H1 (cell line): ENCODE measurements around the gene TAF8. TPM values are rescaled to one million over a fixed set of nuclear protein-coding genes. Genes with fewer than 3 reads are reported as not detected.

ENCODE experiments used
- CTCF ChIA-PET: fragments of 300-600 bp; sonication (Branson Sonifier 250); formaldehyde crosslinking; loops from one replicate; lab custom pipeline; 2021; ENCODE audit not compliant: partially characterized antibody; lab: Charles Lee
- POLR2A ChIA-PET: fragments of 300-600 bp; sonication (Branson Sonifier 250); formaldehyde crosslinking; loops from one replicate; lab custom pipeline; 2021; ENCODE audit warnings: inconsistent platforms; ENCODE audit not compliant: partially characterized antibody; lab: Charles Lee
- DNase-seq, 2 experiments: peaks; one replicate each; pipeline versions ENCODE4 v3.0.0 to v3.0.0-alpha.2; 2010 to 2022; ENCODE audit warnings: low spot score in 2 of 2, low read depth in 1 of 2, mixed read lengths in 1 of 2
- FAIRE-seq: peaks from 2 replicates; lab custom pipeline; 2011; peaks lifted over from hg19 to GRCh38; lab: Jason Lieb, UNC
- H2AFZ ChIP-seq: 2 replicates; pipeline ENCODE4 v1.8.1; 2012; ENCODE audit warnings: low read length, inconsistent platforms
- H2AK5ac ChIP-seq: 2 replicates; pipeline ENCODE4 v1.6.1; 2013; ENCODE audit warnings: low read depth, low read length
- H2BK120ac ChIP-seq: replicated peaks from 2 replicates; pipeline ENCODE3; 2013; ENCODE audit warnings: low read depth, low read length, inconsistent platforms
- H2BK12ac ChIP-seq: 2 replicates; pipeline ENCODE4 v1.6.1; 2013; ENCODE audit warnings: low read depth, low read length
- H2BK15ac ChIP-seq: 2 replicates; pipeline ENCODE4 v1.6.1; 2013; ENCODE audit warnings: low read length
- H2BK20ac ChIP-seq: 2 replicates; pipeline ENCODE4 v1.6.1; 2013; ENCODE audit warnings: low read length
- H2BK5ac ChIP-seq: 2 replicates; pipeline ENCODE4 v1.6.1; 2013; ENCODE audit warnings: low read depth, low read length
- H3K14ac ChIP-seq: 2 replicates; pipeline ENCODE4 v1.6.1; 2013; ENCODE audit warnings: inconsistent platforms; ENCODE audit not compliant: insufficient read length
- H3K18ac ChIP-seq: 2 replicates; pipeline ENCODE4 v1.6.1; 2013; ENCODE audit warnings: low read length; ENCODE audit errors: extremely low read depth
- H3K23ac ChIP-seq: 2 replicates; pipeline ENCODE4 v1.6.1; 2013; ENCODE audit warnings: inconsistent platforms; ENCODE audit not compliant: insufficient read length
- H3K23me2 ChIP-seq: 2 replicates; pipeline ENCODE4 v1.6.1; 2013; ENCODE audit warnings: low read depth, low read length
- H3K27ac ChIP-seq: 2 replicates; pipeline ENCODE4 v1.6.1; 2011; ENCODE audit warnings: low read depth, low read length, inconsistent platforms
- H3K27me3 ChIP-seq, 4 experiments: replicated peaks in 1 of 4; 1 replicate in 1 of 4; 2 replicates in 3 of 4; pipeline versions ENCODE4 v1.6.1 to v1.8.1; 2011 to 2013; ENCODE audit warnings: low read length in 3 of 4, mild to moderate bottlenecking in 3 of 4, inconsistent platforms in 2 of 4, mixed read lengths in 2 of 4, moderate library complexity in 1 of 4; ENCODE audit not compliant: control insufficient read depth in 3 of 4, insufficient read depth in 3 of 4; ENCODE audit errors: extremely low read depth in 1 of 4
- H3K36me3 ChIP-seq, 4 experiments: 2 replicates each; pipeline versions ENCODE4 v1.6.1 to v1.8.1; 2011 to 2013; ENCODE audit warnings: mild to moderate bottlenecking in 4 of 4, low read length in 3 of 4, moderate library complexity in 2 of 4, control low read depth in 1 of 4, inconsistent platforms in 1 of 4; ENCODE audit not compliant: insufficient read depth in 4 of 4, control insufficient read depth in 2 of 4
- H3K4ac ChIP-seq: replicated peaks from 2 replicates; pipeline ENCODE3; 2013; ENCODE audit warnings: low read length, low read depth, mixed read lengths, inconsistent platforms; ENCODE audit not compliant: insufficient read length
- H3K4me1 ChIP-seq, 4 experiments: replicated peaks in 1 of 4; 1 replicate in 1 of 4; 2 replicates in 3 of 4; pipeline versions ENCODE4 v1.6.1 to v1.8.1; 2011 to 2013; ENCODE audit warnings: low read length in 3 of 4, inconsistent platforms in 2 of 4, mixed read lengths in 1 of 4; ENCODE audit not compliant: insufficient read depth in 4 of 4, control insufficient read depth in 3 of 4
- H3K4me2 ChIP-seq, 2 experiments: 2 replicates each; pipeline versions ENCODE4 v1.6.1 to v1.8.1; 2011 to 2013; ENCODE audit warnings: low read depth in 2 of 2, low read length in 2 of 2, control low read depth in 1 of 2, inconsistent platforms in 1 of 2, mild to moderate bottlenecking in 1 of 2; ENCODE audit not compliant: insufficient read depth in 1 of 2
- H3K4me3 ChIP-seq, 4 experiments: fragments of 200-600, 300-600 bp in 1 of 4; sonication (generic), shearing (Covaris generic), sonication (Bioruptor Twin) in 1 of 4; 2 replicates each; pipeline versions ENCODE4 v1.5.1 to v1.8.1; 2011 to 2016; ENCODE audit warnings: low read length in 4 of 4, low read depth in 3 of 4, control low read depth in 2 of 4, inconsistent platforms in 2 of 4, mild to moderate bottlenecking in 2 of 4, mixed read lengths in 1 of 4, moderate library complexity in 1 of 4; ENCODE audit not compliant: insufficient read depth in 2 of 4; ENCODE audit errors: extremely low read depth in 1 of 4
- H3K56ac ChIP-seq: replicated peaks from 2 replicates; pipeline ENCODE3; 2013; ENCODE audit warnings: low read depth, mild to moderate bottlenecking, mixed read lengths, low read length, inconsistent platforms; ENCODE audit not compliant: insufficient read length
- H3K79me1 ChIP-seq: 2 replicates; pipeline ENCODE4 v1.6.1; 2013; ENCODE audit warnings: low read depth, low read length, control low read depth
- H3K79me2 ChIP-seq, 2 experiments: 2 replicates each; pipeline versions ENCODE4 v1.6.1 to v1.8.1; 2012 to 2013; ENCODE audit warnings: low read length in 2 of 2, mild to moderate bottlenecking in 2 of 2, inconsistent platforms in 1 of 2; ENCODE audit not compliant: insufficient read depth in 2 of 2, control insufficient read depth in 1 of 2
- H3K9ac ChIP-seq, 4 experiments: replicated peaks in 1 of 4; 1 replicate in 1 of 4; 2 replicates in 3 of 4; pipeline versions ENCODE4 v1.6.1 to v1.8.1; 2011 to 2013; ENCODE audit warnings: low read depth in 3 of 4, low read length in 3 of 4, control low read depth in 2 of 4, mild to moderate bottlenecking in 2 of 4, moderate library complexity in 2 of 4, inconsistent platforms in 1 of 4; ENCODE audit errors: extremely low read depth in 1 of 4
- H3K9me3 ChIP-seq, 2 experiments: 2 replicates each; pipeline versions ENCODE4 v1.6.1 to v1.8.1; 2012 to 2013; ENCODE audit warnings: mild to moderate bottlenecking in 2 of 2, moderate library complexity in 2 of 2, control low read depth in 1 of 2, inconsistent platforms in 1 of 2, low read depth in 1 of 2, low read length in 1 of 2, mixed read lengths in 1 of 2; ENCODE audit not compliant: insufficient read depth in 2 of 2
- H4K20me1 ChIP-seq, 2 experiments: replicated peaks in 1 of 2; 2 replicates each; pipeline versions ENCODE3 to v1.8.1; 2011 to 2013; ENCODE audit warnings: inconsistent platforms in 2 of 2, low read length in 2 of 2, mild to moderate bottlenecking in 1 of 2; ENCODE audit not compliant: insufficient read depth in 2 of 2, control insufficient read depth in 1 of 2
- H4K5ac ChIP-seq: 2 replicates; pipeline ENCODE4 v1.6.1; 2013; ENCODE audit warnings: low read length, low read depth, mixed read lengths, inconsistent platforms; ENCODE audit not compliant: insufficient read length
- H4K8ac ChIP-seq: 2 replicates; pipeline ENCODE4 v1.8.0; 2013; ENCODE audit warnings: mild to moderate bottlenecking, moderate library complexity, low read length, inconsistent platforms; ENCODE audit not compliant: insufficient read depth; ENCODE audit errors: extremely low read depth
- H4K91ac ChIP-seq: replicated peaks from 2 replicates; pipeline ENCODE3; 2013; ENCODE audit warnings: low read length, mixed read lengths, inconsistent platforms; ENCODE audit not compliant: insufficient read length
- BRCA1 ChIP-seq: IDR thresholded peaks from 2 replicates; pipeline ENCODE4 v1.6.1; 2012; ENCODE audit warnings: low read depth, low read length, improper control_type of control experiment
- CEBPB ChIP-seq: IDR thresholded peaks from 2 replicates; pipeline ENCODE4 v1.6.1; 2012; ENCODE audit warnings: low read depth, low read length
- CHD1 ChIP-seq: IDR thresholded peaks from 2 replicates; pipeline ENCODE4 v1.6.1; 2012; ENCODE audit warnings: low read depth, low read length, improper control_type of control experiment
- CREB1 ChIP-seq: IDR thresholded peaks from 2 replicates; pipeline ENCODE4 v1.6.1; 2012; ENCODE audit warnings: inconsistent platforms
- EGR1 ChIP-seq: IDR thresholded peaks from 2 replicates; pipeline ENCODE4 v1.6.1; 2011; ENCODE audit warnings: low read depth, low read length, borderline replicate concordance
- JUN ChIP-seq: IDR thresholded peaks from 2 replicates; pipeline ENCODE4 v1.6.1; 2011; ENCODE audit warnings: low read depth, mild to moderate bottlenecking, improper control_type of control experiment, low read length
- RBBP5 ChIP-seq: IDR thresholded peaks from 2 replicates; pipeline ENCODE4 v1.7.1; 2012; ENCODE audit warnings: low read depth, mild to moderate bottlenecking, inconsistent platforms, low read length, moderate library complexity, borderline replicate concordance
- RFX5 ChIP-seq: IDR thresholded peaks from 2 replicates; pipeline ENCODE4 v1.6.1; 2011; ENCODE audit warnings: low read depth, low read length, improper control_type of control experiment, borderline replicate concordance
- SIN3A ChIP-seq, 2 experiments: IDR thresholded peaks in 1 of 2; conservative IDR thresholded peaks in 1 of 2; 2 replicates each; pipeline ENCODE4 v1.6.1; 2011 to 2012; ENCODE audit warnings: low read length in 2 of 2, improper control_type of control experiment in 1 of 2, low read depth in 1 of 2, mild to moderate bottlenecking in 1 of 2
- SRF ChIP-seq: IDR thresholded peaks from 2 replicates; pipeline ENCODE4 v1.6.1; 2011; ENCODE audit warnings: mild to moderate bottlenecking, low read depth, low read length, moderate library complexity
- TEAD4 ChIP-seq: IDR thresholded peaks from 2 replicates; pipeline ENCODE4 v1.6.1; 2012; ENCODE audit warnings: low read depth, low read length, inconsistent platforms, mixed read lengths
- WGBS, 2 experiments: shearing (Covaris generic) in 1 of 2; methylation state at CpG; one replicate each; pipeline versions ENCODE4 v1.1.6 to v1.1.7; 2013 to 2015; ENCODE audit warnings: low lambda C conversion rate in 2 of 2, mixed read lengths in 2 of 2, inconsistent platforms in 1 of 2, low coverage in 1 of 2, missing lambda C conversion rate in 1 of 2; ENCODE audit not compliant: insufficient replicate concordance in 2 of 2, insufficient coverage in 1 of 2, insufficient read length in 1 of 2; ENCODE audit errors: extremely low coverage in 1 of 2, missing lambda C conversion rate in 1 of 2; 5-methylcytosine and 5-hydroxymethylcytosine counted together
- polyA plus RNA-seq, 7 experiments: library from polyadenylated mRNA; depleted of rRNA in 3 of 7; stranded (reverse) in 5 of 7; unstranded in 2 of 7; fragments of >200 nt in 5 of 7; fragments of 200-250 nt in 2 of 7; gene quantifications; 1 replicate in 5 of 7; 2 replicates in 1 of 7; 4 replicates in 1 of 7; pipeline versions ENCODE4 v1.2.1 to v1.2.3, GENCODE V29; 2011 to 2013; ENCODE audit warnings: missing spikeins in 2 of 7, mixed read lengths in 2 of 7
- total RNA-seq: library from RNA; stranded (reverse); fragmentation: NEBNext Ultra II Directional; extraction: Animal tissue kit (Norgen Biotek cat#: 25700); gene quantifications from 2 replicates; pipeline ENCODE4 v1.2.1, GENCODE V29; 2021
- TF ChIP-seq, protein P1 (sequence below): IDR thresholded peaks from 2 replicates; pipeline ENCODE4 v1.6.1; 2011; ENCODE audit warnings: low read depth, mild to moderate bottlenecking, low read length; ENCODE audit not compliant: insufficient read depth

TAF8 gene
- total and polyA plus RNA-seq, 2 of the 8 experiments (the other 6 are each of a cell fraction or from before 2014, with no cell fraction given), result 32.2 to 34.0 TPM

- 0 out of 2 replicates have a peak overlapping the region, but pooled peaks have one; percentile 9 for H2BK12ac ChIP-seq
- ChIA-PET CTCF (interaction anchor here (0.7 to 2.5 kb wide), 6 partner anchors 8 to 239 kb away, joined by 3 to 8 read pairs (median 3); partner anchors contain the start of gene BYSL), POLR2A (interaction anchor here (0.7 to 1.6 kb wide), 4 partner anchors 24 to 130 kb away, joined by 3 to 5 read pairs (median 3); partner anchors contain the start of genes BYSL, MED20 and USP49)
- no peak overlapping the region for H3K56ac ChIP-seq
- no peaks in the 10 kb centered on the region for H3K23me2 ChIP-seq
- H2BK20ac ChIP-seq, result no peak overlapping the region
- no peak overlapping the region for H2AK5ac ChIP-seq
- no peak overlapping the region for H3K4ac ChIP-seq
- whole genome bisulfite sequencing, 2 experiments, result 91% methylated on average over 11 of the region's 11 CpGs; no CpG with 5 or more reads in 1 of the 2 experiments
- H2BK120ac ChIP-seq, result no peak overlapping the region
- no peak overlapping the region for H3K23ac ChIP-seq
- no peaks in the 10 kb centered on the region for H3K36me3 ChIP-seq
- no peak for FAIRE-seq
- no peak overlapping the region for H3K4me3 ChIP-seq
- peaks cover 6 to 9% (median 7%) of the 10 kb centered on the region in 4 experiments for H3K4me1 ChIP-seq
- no peak overlapping the region for H3K14ac ChIP-seq
- H4K20me1 ChIP-seq, result no peaks in the 10 kb centered on the region
- no peak overlapping the region for H3K9ac ChIP-seq
- no peaks in the 10 kb centered on the region for H3K79me2 ChIP-seq
- H3K27me3 ChIP-seq, result peaks cover 0 to 2% (median 0%) of the 10 kb centered on the region in 4 experiments; a peak in 1 of 7 replicates
- no peak overlapping the region for H4K5ac ChIP-seq
- H3K27ac ChIP-seq, result no peak overlapping the region
- no peak overlapping the region for H2BK5ac ChIP-seq
- H3K4me2 ChIP-seq, result no peak overlapping the region
- DNase-seq, result no peak
- no peak overlapping the region for H4K91ac ChIP-seq
- no peaks in the 10 kb centered on the region for H3K9me3 ChIP-seq
- H2AFZ ChIP-seq, result no peak overlapping the region
- H2BK15ac ChIP-seq, result no peak overlapping the region
- H3K18ac ChIP-seq, result no peak overlapping the region
- no peaks in the 10 kb centered on the region for H3K79me1 ChIP-seq
- H4K8ac ChIP-seq, result peak overlapping the region; percentile 38; the same call in 1 of the 2 replicates
- TF ChIP-seq EGR1, result no peak
- no peak for TF ChIP-seq SIN3A (conservative IDR thresholded peaks at IDR 0.05 in 1 of 2, IDR thresholded peaks at IDR 0.05 in 1 of 2; ENCODE audit: low read depth in 1 of 2, low read length in 2 of 2)
- no peak for TF ChIP-seq JUN
- no peak for TF ChIP-seq SRF
- no peak for TF ChIP-seq RFX5
- no peak for TF ChIP-seq CREB1
- TF ChIP-seq RBBP5, result no peak
- TF ChIP-seq, protein P1, sequence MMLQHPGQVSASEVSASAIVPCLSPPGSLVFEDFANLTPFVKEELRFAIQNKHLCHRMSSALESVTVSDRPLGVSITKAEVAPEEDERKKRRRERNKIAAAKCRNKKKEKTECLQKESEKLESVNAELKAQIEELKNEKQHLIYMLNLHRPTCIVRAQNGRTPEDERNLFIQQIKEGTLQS, result no peak
- no peak for TF ChIP-seq TEAD4
- no peak for TF ChIP-seq CEBPB
- no peak for TF ChIP-seq BRCA1
- TF ChIP-seq CHD1, result no peak
These were observed 25.1 kb upstream of the TAF8 start for GRCh38 chr6:42025066-42025844.
